ENCODE data around the gene SAMM50.

Gene SAMM50

DNA sequence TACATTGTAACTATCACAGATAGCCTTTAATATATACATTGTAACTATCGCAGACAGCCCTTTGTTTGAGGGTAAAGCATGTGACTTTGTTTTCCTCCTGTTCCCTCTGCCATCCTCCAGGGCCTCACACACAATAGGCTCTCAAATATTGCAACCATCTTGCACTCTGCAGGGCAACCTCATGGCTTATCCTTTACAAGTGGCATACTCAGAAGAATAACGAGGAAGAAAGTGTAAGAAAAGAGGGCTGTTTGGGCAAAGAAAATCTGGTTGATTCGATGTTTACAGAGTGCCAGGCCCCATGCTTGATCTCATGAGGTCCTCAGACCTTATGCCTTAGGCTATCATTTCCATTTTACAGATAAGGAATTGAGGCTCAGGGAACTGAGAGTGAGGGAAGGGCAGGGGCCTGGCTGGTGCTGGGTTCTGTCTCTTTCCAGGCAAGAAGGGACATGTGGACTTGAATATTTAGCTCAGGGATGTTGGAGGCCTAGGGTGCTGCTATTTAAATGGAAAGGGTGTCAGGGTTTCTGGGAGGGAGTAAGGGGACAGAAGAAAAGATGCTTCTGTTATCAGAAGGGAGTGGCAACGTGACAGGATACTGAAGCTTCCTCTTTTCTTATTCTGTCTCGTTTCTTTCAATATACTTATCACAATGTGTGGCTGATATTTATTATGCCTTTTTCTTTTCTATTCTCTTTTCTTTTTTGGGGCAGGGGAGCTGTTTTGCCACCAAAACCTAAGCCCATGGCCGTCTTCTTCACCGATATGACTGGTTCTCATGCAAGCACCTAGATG is 1.1 kb upstream of the SAMM50 start:
- no peak for DNase-seq (ENCODE audit: low read depth)
- H3K4me3 ChIP-seq (ENCODE audit: control insufficient read depth, low read depth, low read length) = peak overlapping the region; percentile 94
- TF ChIP-seq, protein P1, sequence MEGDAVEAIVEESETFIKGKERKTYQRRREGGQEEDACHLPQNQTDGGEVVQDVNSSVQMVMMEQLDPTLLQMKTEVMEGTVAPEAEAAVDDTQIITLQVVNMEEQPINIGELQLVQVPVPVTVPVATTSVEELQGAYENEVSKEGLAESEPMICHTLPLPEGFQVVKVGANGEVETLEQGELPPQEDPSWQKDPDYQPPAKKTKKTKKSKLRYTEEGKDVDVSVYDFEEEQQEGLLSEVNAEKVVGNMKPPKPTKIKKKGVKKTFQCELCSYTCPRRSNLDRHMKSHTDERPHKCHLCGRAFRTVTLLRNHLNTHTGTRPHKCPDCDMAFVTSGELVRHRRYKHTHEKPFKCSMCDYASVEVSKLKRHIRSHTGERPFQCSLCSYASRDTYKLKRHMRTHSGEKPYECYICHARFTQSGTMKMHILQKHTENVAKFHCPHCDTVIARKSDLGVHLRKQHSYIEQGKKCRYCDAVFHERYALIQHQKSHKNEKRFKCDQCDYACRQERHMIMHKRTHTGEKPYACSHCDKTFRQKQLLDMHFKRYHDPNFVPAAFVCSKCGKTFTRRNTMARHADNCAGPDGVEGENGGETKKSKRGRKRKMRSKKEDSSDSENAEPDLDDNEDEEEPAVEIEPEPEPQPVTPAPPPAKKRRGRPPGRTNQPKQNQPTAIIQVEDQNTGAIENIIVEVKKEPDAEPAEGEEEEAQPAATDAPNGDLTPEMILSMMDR (conservative IDR thresholded peaks at IDR 0.05; ENCODE audit: control insufficient read depth, insufficient read depth, low read depth, low read length) = no peak

DNA sequence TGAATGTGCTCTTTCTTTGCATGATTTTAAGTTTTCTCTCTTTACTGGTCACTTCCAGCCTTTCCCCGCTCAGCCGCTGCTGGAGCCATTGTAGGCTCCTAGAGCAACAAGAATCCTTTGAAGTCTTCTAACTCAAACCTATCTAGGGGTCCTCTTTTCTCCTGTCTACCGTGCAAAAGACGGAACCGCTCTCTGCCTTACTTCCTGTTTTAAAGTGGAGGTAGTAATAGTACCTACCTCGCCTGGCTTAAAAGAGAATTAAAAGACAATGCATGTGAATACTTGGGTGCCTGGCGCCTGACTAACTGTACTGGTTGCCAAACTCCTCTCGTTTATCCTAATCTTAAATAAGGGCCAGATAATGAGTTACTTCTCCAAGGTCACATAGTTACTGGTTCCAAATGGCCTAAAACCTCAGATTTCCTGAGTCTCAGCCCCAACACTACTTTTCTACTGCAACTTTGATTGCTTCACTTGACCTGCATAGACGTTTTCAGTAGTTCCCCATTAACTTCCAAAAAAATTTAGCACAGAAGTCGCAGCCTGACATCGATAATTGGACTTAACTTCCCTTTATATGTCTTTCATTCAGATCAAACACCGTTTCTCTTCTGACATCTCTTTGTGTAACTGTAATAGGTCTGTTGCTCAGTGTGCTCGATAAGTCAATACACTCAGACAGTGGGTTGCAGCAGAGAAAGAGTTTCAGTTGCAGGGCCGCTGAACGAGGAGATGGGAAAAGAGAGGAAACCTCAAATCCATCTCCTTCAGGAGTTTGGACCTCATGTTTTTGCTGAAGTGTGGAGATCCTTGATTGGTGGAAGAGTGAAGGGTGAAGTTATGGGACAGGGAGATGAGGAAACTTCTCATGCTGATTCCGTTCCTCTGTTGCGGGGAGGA is 891 bp downstream of the SAMM50 start:
- DNase-seq (ENCODE audit: low read depth) = peak; percentile 12
- TF ChIP-seq, protein P1 (conservative IDR thresholded peaks at IDR 0.05; ENCODE audit: control insufficient read depth, insufficient read depth, low read depth, low read length) = no peak
- H3K4me3 ChIP-seq (ENCODE audit: control insufficient read depth, low read depth, low read length) = peak overlapping the region; percentile 94

DNA sequence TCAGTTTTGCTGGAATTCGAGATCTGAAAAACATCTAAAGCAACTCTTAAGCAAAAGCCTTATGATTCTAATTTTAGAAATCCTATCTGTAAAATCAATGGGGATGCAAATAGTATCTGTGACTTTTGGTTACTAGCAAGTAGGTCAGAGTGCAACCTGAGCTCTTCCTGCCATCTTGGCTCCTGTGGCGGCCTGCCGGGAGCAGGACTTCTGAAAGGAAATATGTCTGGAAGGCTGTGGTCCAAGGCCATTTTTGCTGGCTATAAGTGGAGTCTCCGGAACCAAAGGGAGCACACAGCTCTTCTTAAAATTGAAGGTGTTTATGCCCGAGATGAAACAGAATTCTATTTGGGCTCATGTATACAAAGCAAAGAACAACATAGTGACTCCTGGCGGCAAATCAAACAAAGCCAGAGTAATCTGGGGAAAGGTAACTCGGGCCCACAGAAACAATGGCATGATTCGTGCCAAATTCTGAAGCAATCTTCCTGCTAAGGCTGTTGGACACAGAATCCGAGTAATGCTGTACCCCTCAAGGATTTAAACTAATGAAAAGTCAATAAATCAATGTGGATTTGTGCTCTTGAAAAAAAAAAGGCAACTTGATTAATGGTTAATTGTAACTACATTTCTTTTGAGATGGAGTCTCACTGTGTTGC is 1.7 kb downstream of the SAMM50 start:
- TF ChIP-seq, protein P1 (conservative IDR thresholded peaks at IDR 0.05; ENCODE audit: control insufficient read depth, insufficient read depth, low read depth, low read length) = no peak
- DNase-seq (ENCODE audit: low read depth) = no peak
- H3K4me3 ChIP-seq (ENCODE audit: control insufficient read depth, low read depth, low read length) = no peak overlapping the region

DNA sequence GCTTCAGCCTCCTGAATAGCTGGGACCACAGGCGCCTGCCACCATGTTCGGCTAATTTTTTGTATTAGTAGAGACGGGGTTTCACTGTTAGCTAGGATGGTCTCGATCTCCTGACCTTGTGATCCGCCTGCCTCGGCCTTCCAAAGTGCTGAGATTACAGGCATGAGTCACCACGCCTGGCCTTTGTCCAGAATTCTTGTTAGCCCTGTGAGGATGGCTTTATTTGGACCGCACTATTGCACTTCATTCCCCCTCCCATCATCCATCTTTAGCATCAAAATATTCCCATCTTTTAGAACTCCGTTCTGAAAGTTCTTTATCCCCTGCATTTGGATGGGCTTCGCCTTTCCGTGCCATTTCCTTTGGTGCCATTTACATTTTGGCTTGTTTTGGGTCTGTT is 2.6 kb downstream of the SAMM50 start:
- TF ChIP-seq, protein P1 (conservative IDR thresholded peaks at IDR 0.05; ENCODE audit: control insufficient read depth, insufficient read depth, low read depth, low read length) = no peak
- peak; percentile 48 for DNase-seq (ENCODE audit: low read depth)
- H3K4me3 ChIP-seq (ENCODE audit: control insufficient read depth, low read depth, low read length) = no peak overlapping the region

DNA sequence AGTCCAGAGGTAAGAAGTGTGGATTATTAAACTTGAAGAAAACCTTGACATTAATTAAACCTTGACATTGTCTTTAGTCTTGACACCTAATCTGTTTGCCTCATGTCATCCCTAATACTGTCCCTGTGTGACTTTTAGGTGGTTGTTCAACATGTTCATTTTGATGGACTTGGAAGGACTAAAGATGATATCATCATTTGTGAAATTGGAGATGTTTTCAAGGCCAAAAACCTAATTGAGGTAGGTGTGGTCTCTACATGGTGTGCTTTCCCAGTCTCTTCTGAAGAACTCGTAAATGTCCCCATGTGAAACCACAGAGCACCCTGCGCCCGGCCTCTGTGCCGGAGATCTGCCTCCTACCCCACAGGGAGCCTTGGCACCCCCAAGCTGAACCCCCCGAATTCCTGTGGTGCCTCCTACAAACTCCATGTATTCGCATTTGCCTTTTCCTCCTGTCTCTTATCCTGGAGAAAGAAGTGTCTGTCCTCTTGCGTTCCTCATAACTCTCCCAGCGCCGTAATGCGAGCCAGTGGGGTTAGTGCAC is 9.1 kb downstream of the SAMM50 start:
- TF ChIP-seq, protein P1 (conservative IDR thresholded peaks at IDR 0.05; ENCODE audit: control insufficient read depth, insufficient read depth, low read depth, low read length) = no peak
- no peak overlapping the region for H3K4me3 ChIP-seq (ENCODE audit: control insufficient read depth, low read depth, low read length)
- no peak for DNase-seq (ENCODE audit: low read depth)

DNA sequence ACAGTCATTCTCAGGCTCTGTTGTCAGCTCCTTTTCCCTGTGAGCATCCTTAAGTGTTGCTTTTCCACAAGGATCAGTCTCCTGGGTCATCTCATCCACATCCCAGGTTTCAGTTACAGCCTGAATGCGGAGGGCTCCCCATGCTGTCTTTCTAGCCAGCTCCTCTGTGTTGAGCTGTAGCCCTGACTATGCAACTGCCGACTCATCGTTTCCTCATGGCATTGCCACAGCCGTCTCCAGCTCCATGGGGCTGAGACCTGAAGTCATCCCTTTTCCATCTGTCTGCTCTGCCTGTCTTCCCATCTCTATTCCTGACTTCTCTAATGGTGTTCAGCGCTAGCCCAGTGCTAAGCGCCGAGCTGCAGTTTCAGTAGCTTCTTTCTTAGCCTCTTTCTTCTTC is 11.8 kb downstream of the SAMM50 start:
- TF ChIP-seq, protein P1 (conservative IDR thresholded peaks at IDR 0.05; ENCODE audit: control insufficient read depth, insufficient read depth, low read depth, low read length) = no peak
- H3K4me3 ChIP-seq (ENCODE audit: control insufficient read depth, low read depth, low read length) = no peak overlapping the region
- no peak for DNase-seq (ENCODE audit: low read depth)
